Measurements from ENCODE around the gene SH3D21. TPM values are rescaled to one million over a fixed set of nuclear protein-coding genes. Genes with fewer than 3 reads are reported as not detected.
A peak's percentile ranks its signal among the peaks of the same experiment; 100 is the strongest.

Gene SH3D21
- total RNA-seq, 4 donors from 2014 or later, result 6.0 to 26.6 (median 16.0) TPM

- peak overlapping the region; percentile 79 for H3K4me3 ChIP-seq
- peaks cover 37% of the 10 kb centered on the region for H3K4me1 ChIP-seq
- H3K9me3 ChIP-seq, result no peaks in the 10 kb centered on the region
- no peaks in the 10 kb centered on the region for H3K36me3 ChIP-seq
- H3K27ac ChIP-seq, result peak overlapping the region; percentile 85
- peak; percentile 92 to 93 for DNase-seq (ENCODE audit: low spot score in 2 of 2)
- no peaks in the 10 kb centered on the region for H3K27me3 ChIP-seq
- no peak for TF ChIP-seq EP300 (IDR thresholded peaks at IDR 0.05)
- no peak for TF ChIP-seq CTCF (IDR thresholded peaks at IDR 0.05)
- no peak for TF ChIP-seq POLR2A (IDR thresholded peaks at IDR 0.05)
- TF ChIP-seq POLR2AphosphoS5 (IDR thresholded peaks at IDR 0.05), result peak in 1 of 3 donors; percentile 5
- 50% methylated on average over 25 of the region's 59 CpGs for whole genome bisulfite sequencing
Measured at GRCh38 chr1:36321119-36321951, 15.2 kb downstream of the SH3D21 start.

GRCh38 chr1:36322041-36322785 is 16.0 kb downstream of the SH3D21 start:
- H3K36me3 ChIP-seq, result no peaks in the 10 kb centered on the region
- H3K4me1 ChIP-seq, result peaks cover 42% of the 10 kb centered on the region
- no peaks in the 10 kb centered on the region for H3K27me3 ChIP-seq
- no peak for DNase-seq (ENCODE audit: low spot score in 2 of 2)
- H3K9me3 ChIP-seq, result no peaks in the 10 kb centered on the region
- TF ChIP-seq CTCF (IDR thresholded peaks at IDR 0.05) (no peak), POLR2AphosphoS5 (IDR thresholded peaks at IDR 0.05) (no peak), EP300 (IDR thresholded peaks at IDR 0.05) (no peak), POLR2A (IDR thresholded peaks at IDR 0.05) (no peak)
- peak overlapping the region; percentile 85 for H3K27ac ChIP-seq
- H3K4me3 ChIP-seq, result peak overlapping the region; percentile 79
- 36% methylated on average over 25 of the region's 67 CpGs for WGBS

GRCh38 chr1:36322786-36323635 is 16.8 kb downstream of the SH3D21 start:
- 7% methylated on average over 24 of the region's 83 CpGs for WGBS
- Histone ChIP-seq H3K4me3 (peak overlapping the region; percentile 79), H3K27ac (peak overlapping the region; percentile 85), H3K27me3 (no peaks in the 10 kb centered on the region), H3K36me3 (no peaks in the 10 kb centered on the region), H3K9me3 (no peaks in the 10 kb centered on the region), H3K4me1 (peaks cover 43% of the 10 kb centered on the region)
- TF ChIP-seq POLR2AphosphoS5 (IDR thresholded peaks at IDR 0.05) (peak in 1 of 3 donors; percentile 12), POLR2A (IDR thresholded peaks at IDR 0.05) (no peak), CTCF (IDR thresholded peaks at IDR 0.05) (no peak)
- no peak for DNase-seq (ENCODE audit: low spot score in 2 of 2)

- TF ChIP-seq POLR2A (IDR thresholded peaks at IDR 0.05), result no peak
- TF ChIP-seq CTCF (IDR thresholded peaks at IDR 0.05), result no peak
- TF ChIP-seq POLR2AphosphoS5 (IDR thresholded peaks at IDR 0.05), result no peak
- no peaks in the 10 kb centered on the region for H3K27me3 ChIP-seq
- no peaks in the 10 kb centered on the region for H3K36me3 ChIP-seq
- H3K9me3 ChIP-seq, result no peaks in the 10 kb centered on the region
- peaks cover 47% of the 10 kb centered on the region for H3K4me1 ChIP-seq
- WGBS, result 2% methylated on average over 20 of the region's 36 CpGs
- DNase-seq (ENCODE audit: low spot score in 2 of 2), result peak in 1 of 2 donors; percentile 89
- H3K27ac ChIP-seq, result peak within 1 kb of the TSS; percentile 85
- peak within 1 kb of the TSS; percentile 79 for H3K4me3 ChIP-seq
Measured at GRCh38 chr1:36323636-36324352, 17.6 kb downstream of the SH3D21 start, which contains the start of gene EVA1B. Gene EVA1B, minus strand, starts transcription at chr1:36323645. Its CDS starts 608 bp downstream, at chr1:36323037.
